ENCODE data around the gene KLK15.

KLK15 gene, protein sequence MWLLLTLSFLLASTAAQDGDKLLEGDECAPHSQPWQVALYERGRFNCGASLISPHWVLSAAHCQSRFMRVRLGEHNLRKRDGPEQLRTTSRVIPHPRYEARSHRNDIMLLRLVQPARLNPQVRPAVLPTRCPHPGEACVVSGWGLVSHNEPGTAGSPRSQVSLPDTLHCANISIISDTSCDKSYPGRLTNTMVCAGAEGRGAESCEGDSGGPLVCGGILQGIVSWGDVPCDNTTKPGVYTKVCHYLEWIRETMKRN

DNA sequence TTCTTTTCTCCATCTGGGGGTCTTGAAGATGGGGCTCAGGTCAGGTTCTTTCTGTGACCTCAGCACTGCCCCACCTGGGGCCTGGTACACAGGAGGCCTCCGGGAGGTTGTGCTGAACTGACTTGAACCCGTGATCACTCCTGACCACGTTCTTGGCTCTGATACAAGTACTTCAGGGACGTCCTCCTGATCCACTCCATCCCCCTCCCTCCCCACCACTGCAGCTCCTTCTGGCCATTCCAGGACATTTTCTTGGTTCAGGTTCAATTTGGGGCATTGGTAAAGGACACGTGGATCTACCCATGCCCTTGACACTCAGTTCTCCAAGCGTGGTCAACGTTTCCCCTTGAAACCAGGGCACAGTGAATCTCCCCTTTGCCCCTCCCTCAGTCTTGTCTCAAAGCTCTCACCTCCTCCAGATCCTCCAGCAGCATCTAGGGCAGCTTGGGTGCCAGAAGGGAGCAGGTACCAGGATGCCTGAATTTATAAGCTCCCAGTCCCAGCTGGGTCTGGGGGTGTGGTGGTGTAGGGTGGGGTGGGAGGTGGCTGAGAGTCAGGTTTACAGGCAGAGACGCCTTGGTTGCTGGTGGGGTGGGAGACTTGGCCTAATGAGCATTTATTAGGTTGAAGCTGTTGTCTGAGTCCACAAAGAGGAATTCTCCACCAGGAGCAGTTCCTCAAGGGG, at the start of gene KLK15:
KLK15 (minus strand) TSS at position 458 of the 685 bp plus-strand sequence. CDS start 2,082 bp downstream, outside the sequence.
- no peak for TF ChIP-seq CTCF (conservative IDR thresholded peaks at IDR 0.05; ENCODE audit: low read depth, low read length)
- no peak for DNase-seq (ENCODE audit: low read depth)
- H3K4me3 ChIP-seq (ENCODE audit: low read depth, low read length) = no peak within 1 kb of the TSS

- no peak overlapping the region for H3K4me3 ChIP-seq (ENCODE audit: low read depth, low read length)
- DNase-seq (ENCODE audit: low read depth) = no peak
- no peak for TF ChIP-seq CTCF (conservative IDR thresholded peaks at IDR 0.05; ENCODE audit: low read depth, low read length)
Observed at GRCh38 chr19:50882188-50882587, 48.8 kb upstream of the KLK15 start.

DNA sequence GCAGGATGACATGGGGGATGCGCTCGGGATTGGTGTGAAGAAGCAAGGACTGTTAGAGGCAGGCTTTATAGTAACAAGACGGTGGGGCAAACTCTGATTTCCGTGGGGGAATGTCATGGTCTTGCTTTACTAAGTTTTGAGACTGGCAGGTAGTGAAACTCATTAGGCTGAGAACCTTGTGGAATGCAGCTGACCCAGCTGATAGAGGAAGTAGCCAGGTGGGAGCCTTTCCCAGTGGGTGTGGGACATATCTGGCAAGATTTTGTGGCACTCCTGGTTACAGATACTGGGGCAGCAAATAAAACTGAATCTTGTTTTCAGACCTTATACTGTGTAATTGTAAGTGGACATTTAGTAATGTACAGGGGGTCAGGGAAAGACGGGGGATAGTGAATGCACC, 46.9 kb upstream of the KLK15 start:
- no peak for DNase-seq (ENCODE audit: low read depth)
- TF ChIP-seq CTCF (conservative IDR thresholded peaks at IDR 0.05; ENCODE audit: low read depth, low read length) = no peak
- H3K4me3 ChIP-seq (ENCODE audit: low read depth, low read length) = no peak overlapping the region

- no peak for TF ChIP-seq CTCF (conservative IDR thresholded peaks at IDR 0.05; ENCODE audit: low read depth, low read length)
- no peak overlapping the region for H3K4me3 ChIP-seq (ENCODE audit: low read depth, low read length)
- no peak for DNase-seq (ENCODE audit: low read depth)
Observed at GRCh38 chr19:50878851-50879250, 45.5 kb upstream of the KLK15 start.

GRCh38 chr19:50877338-50877737, 44.0 kb upstream of the KLK15 start:
- no peak for TF ChIP-seq CTCF (conservative IDR thresholded peaks at IDR 0.05; ENCODE audit: low read depth, low read length)
- H3K4me3 ChIP-seq (ENCODE audit: low read depth, low read length) = no peak overlapping the region
- DNase-seq (ENCODE audit: low read depth) = no peak

DNA sequence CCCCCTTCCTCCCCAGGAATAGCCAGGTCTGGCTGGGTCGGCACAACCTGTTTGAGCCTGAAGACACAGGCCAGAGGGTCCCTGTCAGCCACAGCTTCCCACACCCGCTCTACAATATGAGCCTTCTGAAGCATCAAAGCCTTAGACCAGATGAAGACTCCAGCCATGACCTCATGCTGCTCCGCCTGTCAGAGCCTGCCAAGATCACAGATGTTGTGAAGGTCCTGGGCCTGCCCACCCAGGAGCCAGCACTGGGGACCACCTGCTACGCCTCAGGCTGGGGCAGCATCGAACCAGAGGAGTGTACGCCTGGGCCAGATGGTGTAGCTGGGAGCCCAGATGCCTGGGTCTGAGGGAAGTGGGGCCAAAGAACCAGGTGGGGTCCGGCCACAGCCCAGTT, 43.1 kb upstream of the KLK15 start:
- no peak for TF ChIP-seq CTCF (conservative IDR thresholded peaks at IDR 0.05; ENCODE audit: low read depth, low read length)
- no peak for DNase-seq (ENCODE audit: low read depth)
- no peak overlapping the region for H3K4me3 ChIP-seq (ENCODE audit: low read depth, low read length)

Data from choroid plexus epithelial cell (primary cell).